CD14-positive monocyte (primary cell): ENCODE results near the gene TICAM1. TPM values are rescaled to one million over a fixed set of nuclear protein-coding genes. Genes with fewer than 3 reads are reported as not detected.
A peak's percentile ranks its signal among the peaks of the same experiment; 100 is the strongest.

Experiments used
- DNase-seq, 3 donors: peaks; one replicate each; pipeline ENCODE4 v3.0.0-alpha.2; 2011 to 2022
- H2AFZ ChIP-seq: 2 replicates; pipeline ENCODE4 v1.6.0; 2012; ENCODE audit warnings: mild to moderate bottlenecking, low read depth, low read length, inconsistent platforms; ENCODE audit not compliant: insufficient read depth, poor library complexity, severe bottlenecking
- H3K27ac ChIP-seq, 2 donors: 1 replicate in 1 of 2; 2 replicates in 1 of 2; pipeline ENCODE4 v1.5.1; 2012 to 2013; ENCODE audit warnings: low read length in 2 of 2, control low read depth in 1 of 2, inconsistent platforms in 1 of 2, low read depth in 1 of 2, mild to moderate bottlenecking in 1 of 2
- H3K27me3 ChIP-seq, 2 donors: one replicate each; pipeline versions ENCODE4 v1.6.0 to v1.6.1; 2011 to 2013; ENCODE audit warnings: low read length in 2 of 2; ENCODE audit not compliant: control insufficient read depth in 2 of 2, insufficient read depth in 2 of 2
- H3K36me3 ChIP-seq, 2 donors: replicated peaks in 1 of 2; 1 replicate in 1 of 2; 2 replicates in 1 of 2; pipeline versions ENCODE4 v1.5.1 to v1.6.1; 2012 to 2013; ENCODE audit warnings: low read length in 2 of 2, control low read depth in 1 of 2, inconsistent platforms in 1 of 2, mild to moderate bottlenecking in 1 of 2; ENCODE audit not compliant: insufficient read depth in 2 of 2, control insufficient read depth in 1 of 2
- H3K4me1 ChIP-seq, 2 donors: 1 replicate in 1 of 2; 2 replicates in 1 of 2; pipeline versions ENCODE4 v1.5.1 to v1.6.1; 2012 to 2013; ENCODE audit warnings: low read length in 2 of 2, control low read depth in 1 of 2, inconsistent platforms in 1 of 2, mild to moderate bottlenecking in 1 of 2, moderate library complexity in 1 of 2; ENCODE audit not compliant: insufficient read depth in 2 of 2, control insufficient read depth in 1 of 2
- H3K4me2 ChIP-seq: replicated peaks from 2 replicates; pipeline ENCODE3; 2012; ENCODE audit warnings: low read length, moderate library complexity, mild to moderate bottlenecking; ENCODE audit not compliant: poor library complexity, severe bottlenecking; ENCODE audit errors: extremely low read depth
- H3K4me3 ChIP-seq, 3 experiments: fragments of 200-600 bp in 1 of 3; sonication (generic) in 1 of 3; replicated peaks in 1 of 3; 1 replicate in 2 of 3; 2 replicates in 1 of 3; pipeline ENCODE4 v1.5.1; 2011 to 2013; ENCODE audit warnings: low read length in 3 of 3, mild to moderate bottlenecking in 3 of 3, control low read depth in 2 of 3, low read depth in 2 of 3, inconsistent platforms in 1 of 3, moderate library complexity in 1 of 3
- H3K79me2 ChIP-seq: 2 replicates; pipeline ENCODE4 v1.6.0; 2012; ENCODE audit warnings: mild to moderate bottlenecking, control low read depth, inconsistent platforms, low read length, moderate library complexity; ENCODE audit not compliant: insufficient read depth
- H3K9ac ChIP-seq: 2 replicates; pipeline ENCODE4 v1.6.0; 2017; ENCODE audit warnings: low read length, mild to moderate bottlenecking; ENCODE audit not compliant: insufficient read depth, poor library complexity, severe bottlenecking
- H3K9me3 ChIP-seq, 2 donors: replicated peaks in 1 of 2; 1 replicate in 1 of 2; 2 replicates in 1 of 2; pipeline versions ENCODE4 v1.5.1 to v1.6.1; 2012 to 2013; ENCODE audit warnings: low read length in 2 of 2, control low read depth in 1 of 2; ENCODE audit not compliant: control insufficient read depth in 1 of 2, insufficient read depth in 1 of 2
- H4K20me1 ChIP-seq: 2 replicates; pipeline ENCODE4 v1.6.0; 2012; ENCODE audit warnings: mild to moderate bottlenecking, low read length, control low read depth, moderate library complexity; ENCODE audit not compliant: insufficient read depth
- H3K27ac Mint-ChIP-seq, 7 donors: one replicate each; pipeline ENCODE4 v1.8.0; 2020; ENCODE audit warnings: mild to moderate bottlenecking in 7 of 7, mixed read lengths in 7 of 7, moderate library complexity in 6 of 7, inconsistent platforms in 2 of 7
- H3K27me3 Mint-ChIP-seq, 3 donors: one replicate each; pipeline ENCODE4 v1.8.0; 2021 to 2022; ENCODE audit warnings: low read depth in 3 of 3, mild to moderate bottlenecking in 3 of 3, mixed read lengths in 3 of 3, moderate library complexity in 3 of 3, inconsistent platforms in 1 of 3
- H3K36me3 Mint-ChIP-seq, 2 donors: one replicate each; pipeline ENCODE4 v1.8.0; 2020; ENCODE audit warnings: mixed read lengths in 2 of 2, inconsistent platforms in 1 of 2, mild to moderate bottlenecking in 1 of 2
- H3K4me1 Mint-ChIP-seq: one replicate; pipeline ENCODE4 v1.8.0; 2020; ENCODE audit warnings: mild to moderate bottlenecking, mixed read lengths
- H3K4me3 Mint-ChIP-seq, 2 donors: one replicate each; pipeline ENCODE4 v1.8.0; 2020; ENCODE audit warnings: mild to moderate bottlenecking in 2 of 2, mixed read lengths in 2 of 2, moderate library complexity in 1 of 2
- H3K9me3 Mint-ChIP-seq, 7 donors: one replicate each; pipeline ENCODE4 v1.8.0; 2020 to 2022; ENCODE audit warnings: mixed read lengths in 7 of 7, mild to moderate bottlenecking in 6 of 7, moderate library complexity in 6 of 7, inconsistent platforms in 2 of 7
- WGBS: methylation state at CpG from one replicate; pipeline ENCODE4 v1.1.5; 2013; ENCODE audit warnings: missing lambda C conversion rate; ENCODE audit not compliant: insufficient coverage; 5-methylcytosine and 5-hydroxymethylcytosine counted together
- intact Hi-C, 2 donors: fragments of 100-400 bp; cut with micrococcal nuclease; formaldehyde crosslinking; loops; one replicate each; pipeline versions ENCODE4 v1.15.0 to v1.15.1; 2023
- polyA plus RNA-seq, 3 donors: library from polyadenylated mRNA; depleted of rRNA in 1 of 3; unstranded in 2 of 3; stranded (reverse) in 1 of 3; fragments of 300-500 nt in 2 of 3; fragments of >200 nt in 1 of 3; fragmentation: Illumina TruSeq in 2 of 3; gene quantifications; 1 replicate in 2 of 3; 2 replicates in 1 of 3; pipeline ENCODE4 v1.2.3, GENCODE V29; 2012 to 2021
- TF ChIP-seq, protein P1 (sequence below): fragments of 200-600 bp; IDR thresholded peaks from one replicate; pipeline ENCODE4 v1.8.0; 2022; ENCODE audit warnings: antibody characterized with exemption, mild to moderate bottlenecking

The TICAM1 gene
- polyA plus RNA-seq, 3 donors = 5.9 to 10.7 (median 9.2) TPM

- H3K9ac ChIP-seq = no peak overlapping the region
- H4K20me1 ChIP-seq = peaks cover 94% of the 10 kb centered on the region
- H3K4me2 ChIP-seq = no peak overlapping the region
- Mint-ChIP-seq H3K27me3 (peaks cover 0 to 2% (median 0%) of the 10 kb centered on the region in 3 donors), H3K4me3 (no peak overlapping the region), H3K27ac (no peak overlapping the region), H3K4me1 (no peaks in the 10 kb centered on the region), H3K9me3 (peaks cover 0 to 2% (median 0%) of the 10 kb centered on the region in 7 donors), H3K36me3 (peaks cover 44 to 65% of the 10 kb centered on the region in 2 donors)
- peaks cover 33 to 60% of the 10 kb centered on the region in 2 donors for H3K36me3 ChIP-seq
- H3K4me3 ChIP-seq = no peak overlapping the region
- H3K79me2 ChIP-seq = peaks cover 70% of the 10 kb centered on the region
- H3K27ac ChIP-seq = no peak overlapping the region
- peaks cover under 1 to 8% of the 10 kb centered on the region in 2 donors for H3K4me1 ChIP-seq
- no peaks in the 10 kb centered on the region for H3K9me3 ChIP-seq
- H2AFZ ChIP-seq = no peak overlapping the region
- intact Hi-C loops = no loop called here
- 80% methylated on average over 2 of the region's 4 CpGs for WGBS
- no peak for DNase-seq
- TF ChIP-seq, protein P1, sequence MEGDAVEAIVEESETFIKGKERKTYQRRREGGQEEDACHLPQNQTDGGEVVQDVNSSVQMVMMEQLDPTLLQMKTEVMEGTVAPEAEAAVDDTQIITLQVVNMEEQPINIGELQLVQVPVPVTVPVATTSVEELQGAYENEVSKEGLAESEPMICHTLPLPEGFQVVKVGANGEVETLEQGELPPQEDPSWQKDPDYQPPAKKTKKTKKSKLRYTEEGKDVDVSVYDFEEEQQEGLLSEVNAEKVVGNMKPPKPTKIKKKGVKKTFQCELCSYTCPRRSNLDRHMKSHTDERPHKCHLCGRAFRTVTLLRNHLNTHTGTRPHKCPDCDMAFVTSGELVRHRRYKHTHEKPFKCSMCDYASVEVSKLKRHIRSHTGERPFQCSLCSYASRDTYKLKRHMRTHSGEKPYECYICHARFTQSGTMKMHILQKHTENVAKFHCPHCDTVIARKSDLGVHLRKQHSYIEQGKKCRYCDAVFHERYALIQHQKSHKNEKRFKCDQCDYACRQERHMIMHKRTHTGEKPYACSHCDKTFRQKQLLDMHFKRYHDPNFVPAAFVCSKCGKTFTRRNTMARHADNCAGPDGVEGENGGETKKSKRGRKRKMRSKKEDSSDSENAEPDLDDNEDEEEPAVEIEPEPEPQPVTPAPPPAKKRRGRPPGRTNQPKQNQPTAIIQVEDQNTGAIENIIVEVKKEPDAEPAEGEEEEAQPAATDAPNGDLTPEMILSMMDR = no peak
- H3K27me3 ChIP-seq = no peaks in the 10 kb centered on the region
Measured at GRCh38 chr19:4821265-4821664, 10.2 kb downstream of the TICAM1 start.

DNA sequence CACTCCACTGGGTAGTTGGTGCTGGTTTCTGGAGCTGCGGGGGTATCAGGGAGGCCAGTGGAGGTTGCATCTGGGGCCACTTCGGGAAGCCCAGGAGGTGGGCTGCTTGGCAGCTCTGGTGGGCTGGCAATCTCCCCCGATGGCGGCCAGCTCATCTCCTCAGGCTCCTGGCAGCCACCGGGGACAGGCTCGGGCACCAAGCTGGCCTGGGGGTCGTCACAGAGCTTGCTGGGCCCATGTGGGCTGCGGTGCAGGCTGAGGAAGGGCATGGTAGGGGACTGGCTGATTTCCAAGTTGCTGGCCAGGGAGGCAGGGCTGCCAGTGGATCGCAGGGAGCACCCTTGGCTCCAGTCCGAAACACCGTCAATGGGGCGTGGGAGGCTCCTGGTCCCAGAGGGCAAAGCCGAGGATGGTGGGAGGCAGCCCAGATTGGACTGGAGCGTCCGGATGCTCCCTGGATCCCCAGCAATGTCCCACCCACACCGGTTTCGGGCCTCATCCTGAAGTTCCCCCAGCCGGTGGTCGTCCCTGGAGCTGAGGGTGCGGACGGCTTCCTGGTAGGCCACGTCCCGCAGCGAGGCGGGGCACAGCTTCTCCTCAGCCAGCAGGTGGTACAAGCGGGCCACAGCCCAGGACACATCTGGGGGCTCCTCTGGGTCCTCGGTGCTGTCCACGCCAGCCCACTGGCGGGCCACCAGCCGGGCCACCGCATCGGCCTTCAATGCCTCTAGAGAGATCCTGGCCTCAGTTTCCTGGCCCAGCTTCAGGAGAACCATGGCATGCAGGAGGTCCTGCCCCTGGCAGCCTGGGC lies 13.8 kb downstream of the TICAM1 start:
- no peak for DNase-seq
- Mint-ChIP-seq H3K27me3 (peaks cover 0 to 6% (median 0%) of the 10 kb centered on the region in 3 donors), H3K27ac (peak overlapping the region in 2 of 7 donors; percentile 12 to 14), H3K36me3 (peaks cover 39 to 55% of the 10 kb centered on the region in 2 donors), H3K9me3 (peaks cover 0 to 2% (median 0%) of the 10 kb centered on the region in 7 donors), H3K4me1 (peaks cover 20% of the 10 kb centered on the region), H3K4me3 (no peak overlapping the region)
- 95% methylated on average over 30 of the region's 32 CpGs for WGBS
- H3K9ac ChIP-seq = no peak overlapping the region
- peaks cover 29 to 45% of the 10 kb centered on the region in 2 donors for H3K36me3 ChIP-seq
- peaks cover 35 to 38% of the 10 kb centered on the region in 2 donors for H3K4me1 ChIP-seq
- TF ChIP-seq, protein P1 = no peak
- H3K27ac ChIP-seq = no peak overlapping the region
- peaks cover 76% of the 10 kb centered on the region for H4K20me1 ChIP-seq
- intact Hi-C loops = no loop called here
- no peak overlapping the region for H3K4me2 ChIP-seq
- H3K9me3 ChIP-seq = no peaks in the 10 kb centered on the region
- H3K27me3 ChIP-seq = no peaks in the 10 kb centered on the region
- H2AFZ ChIP-seq = no peak overlapping the region
- peaks cover 38% of the 10 kb centered on the region for H3K79me2 ChIP-seq
- no peak overlapping the region for H3K4me3 ChIP-seq
